GM12865 (cell line): ENCODE measurements around the gene CHI3L2.
A peak's percentile ranks its signal among the peaks of the same experiment; 100 is the strongest.

Experiments used
- DNase-seq: peaks from one replicate; pipeline ENCODE4 v3.0.0; 2010; ENCODE audit warnings: low read depth
- H3K4me3 ChIP-seq: 2 replicates; pipeline ENCODE4 v1.5.1; 2011; ENCODE audit warnings: mild to moderate bottlenecking, low read depth, low read length, control low read depth
- CTCF ChIP-seq: IDR thresholded peaks from 2 replicates; pipeline ENCODE4 v1.5.1; 2011; ENCODE audit warnings: low read length, control low read depth, low read depth, inconsistent platforms; ENCODE audit not compliant: insufficient read depth; ENCODE audit errors: missing control alignments

The CHI3L2 gene

GRCh38 chr1:111192074-111192473, 35.4 kb upstream of the CHI3L2 start:
- H3K4me3 ChIP-seq, result no peak overlapping the region
- no peak for TF ChIP-seq CTCF
- peak; percentile 16 for DNase-seq

- no peak overlapping the region; the same call in 1 of the 2 replicates for H3K4me3 ChIP-seq
- peak; percentile 74 for DNase-seq
Observed at GRCh38 chr1:111192658-111193519, 34.6 kb upstream of the CHI3L2 start.

GRCh38 chr1:111193712-111194480, 33.6 kb upstream of the CHI3L2 start:
- TF ChIP-seq CTCF, result no peak
- DNase-seq, result peak; percentile 10
- H3K4me3 ChIP-seq, result peak overlapping the region; percentile 16

More at GRCh38 chr1:111192658-111193519, 34.6 kb upstream of the CHI3L2 start:
- TF ChIP-seq CTCF, result no peak

- TF ChIP-seq CTCF, result no peak
- H3K4me3 ChIP-seq, result peak overlapping the region; percentile 74
- no peak for DNase-seq
Observed at GRCh38 chr1:111195002-111195684, 32.4 kb upstream of the CHI3L2 start.

- DNase-seq, result no peak
- TF ChIP-seq CTCF, result no peak
- H3K4me3 ChIP-seq, result peak overlapping the region; percentile 74
Observed at GRCh38 chr1:111196213-111196612, 31.3 kb upstream of the CHI3L2 start.

- peak overlapping the region; percentile 74 for H3K4me3 ChIP-seq
- peak; percentile 86 for TF ChIP-seq CTCF
- peak; percentile 92 for DNase-seq
Observed at GRCh38 chr1:111197598-111198284, 29.8 kb upstream of the CHI3L2 start.
